ENCODE measurements around the gene NKX2-1. TPM values are rescaled to one million over a fixed set of nuclear protein-coding genes. Genes with fewer than 3 reads are reported as not detected.

The NKX2-1 gene
- total RNA-seq, 4 donors from 2014 or later: not detected

DNA sequence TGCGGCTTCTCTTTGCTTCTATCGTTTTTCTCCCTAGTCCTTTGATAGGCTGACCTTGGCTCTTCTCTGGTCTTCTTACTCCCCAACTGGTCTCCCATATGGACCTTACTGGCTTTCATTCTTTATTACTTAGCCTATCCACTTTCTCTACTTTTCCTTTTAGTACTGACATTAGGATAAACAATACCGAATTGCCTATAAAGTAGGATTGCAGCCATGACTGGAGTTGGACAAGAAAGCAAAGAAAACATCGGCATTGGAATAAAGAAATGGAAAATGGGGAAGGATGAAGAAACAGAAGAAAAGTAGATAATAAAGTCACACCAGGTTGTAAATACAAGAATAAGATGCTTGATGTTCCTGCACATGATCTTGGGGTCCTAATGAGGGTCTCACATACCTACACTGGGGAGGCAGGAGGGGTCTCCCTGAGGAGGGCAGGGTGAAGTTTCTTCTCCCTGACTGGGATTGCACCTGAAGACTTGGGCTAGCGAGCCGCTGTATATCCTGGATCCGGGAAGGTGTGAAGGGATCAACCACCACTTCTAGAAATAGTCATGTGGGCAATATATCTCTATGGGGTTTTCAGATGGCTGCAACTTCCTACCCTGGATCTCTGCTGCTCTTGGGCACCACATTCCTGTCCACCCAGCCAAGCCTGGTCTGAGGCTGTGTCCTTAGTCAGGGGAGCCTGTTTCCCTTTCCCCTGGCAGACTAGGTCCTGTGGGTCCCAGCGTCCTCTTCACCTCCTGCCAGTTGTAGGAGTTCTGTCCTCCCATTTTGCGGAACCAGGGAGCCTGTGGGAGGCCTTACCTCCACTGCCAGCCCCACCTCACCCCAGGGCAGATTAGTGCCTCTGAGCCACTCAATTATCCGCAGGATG lies 13.1 kb downstream of the NKX2-1 start:
- no peak for TF ChIP-seq CTCF (IDR thresholded peaks at IDR 0.05; ENCODE audit: low read depth)

- TF ChIP-seq CTCF (IDR thresholded peaks at IDR 0.05; ENCODE audit: low read depth): no peak
These were observed 13.9 kb downstream of the NKX2-1 start for GRCh38 chr14:36505892-36506731.

DNA sequence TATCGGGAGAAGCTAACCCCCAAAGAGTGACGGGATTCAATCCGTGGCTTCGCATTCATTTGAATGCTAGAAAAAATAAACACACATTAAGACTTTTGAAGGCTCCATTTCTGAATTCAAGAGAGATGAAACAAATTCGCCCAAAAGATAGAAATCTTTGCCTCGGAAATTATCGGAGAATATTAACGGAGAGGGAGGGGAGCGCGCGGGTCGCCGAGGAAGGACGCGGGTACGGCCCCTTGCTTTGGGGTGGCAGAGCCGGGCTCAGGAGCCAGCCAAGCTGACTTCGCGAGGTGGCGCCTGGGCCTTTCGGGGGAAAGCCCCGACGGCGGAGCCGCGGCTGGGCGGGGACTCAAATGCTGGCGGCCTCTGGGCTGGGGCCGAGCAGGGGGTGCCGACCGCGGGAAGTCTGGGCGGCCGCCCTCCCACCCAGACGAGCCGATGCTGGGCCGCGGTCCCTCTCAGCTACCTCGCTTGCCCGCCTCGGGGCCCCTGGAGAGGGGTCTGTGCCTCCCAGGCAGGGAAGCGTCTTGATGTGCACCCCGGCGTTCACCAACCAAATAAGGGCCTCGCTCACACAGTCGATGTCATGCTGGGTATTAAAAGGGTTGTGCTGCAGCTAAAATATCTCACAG lies 14.7 kb downstream of the NKX2-1 start:
- TF ChIP-seq CTCF (IDR thresholded peaks at IDR 0.05; ENCODE audit: low read depth): no peak

DNA sequence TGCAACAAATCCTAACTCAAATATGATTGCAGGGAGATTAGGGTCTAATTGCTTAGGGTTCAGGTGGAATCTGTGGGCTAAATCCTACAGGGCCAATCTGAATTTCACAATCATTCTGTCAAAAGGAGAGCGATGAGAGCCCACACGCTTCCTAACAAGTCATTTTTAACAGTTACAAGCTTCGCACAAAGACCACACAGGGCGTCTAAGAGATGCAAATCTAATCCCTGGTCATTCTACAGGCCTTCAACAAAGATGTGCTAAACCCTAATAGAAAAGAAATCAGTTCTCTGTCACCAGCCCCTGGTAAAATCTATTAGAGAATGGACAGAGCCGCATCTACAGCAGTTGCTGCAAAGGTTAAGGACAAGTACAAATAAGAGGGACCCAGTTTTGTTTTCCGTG lies 15.3 kb downstream of the NKX2-1 start:
- no peak for TF ChIP-seq CTCF (IDR thresholded peaks at IDR 0.05; ENCODE audit: low read depth)

- TF ChIP-seq CTCF (IDR thresholded peaks at IDR 0.05; ENCODE audit: low read depth): no peak
These were observed 16.0 kb downstream of the NKX2-1 start for GRCh38 chr14:36503771-36504741.

DNA sequence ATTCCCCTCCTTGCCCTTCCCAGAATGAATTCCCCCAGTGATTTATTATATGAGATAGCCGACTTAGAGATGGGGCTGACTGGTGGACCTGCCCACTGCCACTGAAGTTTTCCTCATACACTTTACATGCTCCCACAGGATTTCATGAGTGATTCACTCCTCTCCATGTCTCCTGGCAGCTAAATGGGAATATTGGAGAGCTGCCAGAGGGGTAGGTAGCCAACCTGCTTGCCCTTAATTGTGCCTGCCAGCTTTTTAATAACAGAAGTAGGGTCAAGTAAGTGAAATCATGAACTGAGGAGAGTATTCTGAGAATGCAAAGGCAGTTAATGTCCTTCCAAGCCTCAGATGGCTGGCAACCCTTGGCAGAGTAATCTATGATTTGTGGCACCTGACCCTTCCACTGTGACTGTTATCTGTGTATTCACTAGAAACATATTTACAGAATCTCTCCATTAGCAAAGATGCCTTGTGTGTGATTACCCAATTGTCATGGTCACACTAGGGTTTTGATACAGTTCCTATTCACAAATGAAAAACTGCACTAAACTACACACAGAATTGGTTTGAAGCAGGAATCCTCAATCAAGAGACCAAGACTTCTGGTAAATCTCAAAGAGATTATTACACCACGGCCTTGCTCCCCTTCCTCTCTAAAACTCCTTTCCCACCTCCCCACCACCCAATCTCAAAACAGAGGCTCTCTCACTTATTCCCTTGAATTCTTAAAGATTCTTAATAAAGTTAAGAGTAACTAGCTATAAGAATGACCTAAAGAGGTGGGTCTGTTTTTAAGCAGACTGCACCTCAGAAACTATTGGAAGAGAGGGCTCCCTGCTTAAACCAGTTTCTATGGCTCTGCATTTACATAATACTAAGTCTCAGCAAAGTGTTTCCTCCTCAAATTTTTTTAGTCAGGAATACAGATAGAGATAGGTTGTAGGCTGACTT lies 17.2 kb downstream of the NKX2-1 start:
- no peak for TF ChIP-seq CTCF (IDR thresholded peaks at IDR 0.05; ENCODE audit: low read depth)

Data from subcutaneous adipose tissue (tissue), 4 donors.